Skeletal muscle tissue (tissue), 4 donors: ENCODE measurements around the gene RRAD. TPM values are rescaled to one million over a fixed set of nuclear protein-coding genes. Genes with fewer than 3 reads are reported as not detected.

ENCODE experiments used
- H3K27ac ChIP-seq: one replicate; pipeline ENCODE4 v1.7.0; 2013; ENCODE audit warnings: mild to moderate bottlenecking, low read depth, low read length, inconsistent platforms
- H3K27me3 ChIP-seq, 3 donors: one replicate each; pipeline ENCODE4 v1.7.0; 2013; ENCODE audit warnings: low read length in 3 of 3; ENCODE audit not compliant: control insufficient read depth in 3 of 3, insufficient read depth in 3 of 3
- H3K36me3 ChIP-seq, 3 donors: one replicate each; pipeline ENCODE4 v1.7.0; 2013; ENCODE audit warnings: low read length in 3 of 3; ENCODE audit not compliant: control insufficient read depth in 3 of 3, insufficient read depth in 3 of 3
- H3K4me1 ChIP-seq, 3 donors: one replicate each; pipeline ENCODE4 v1.7.0; 2013; ENCODE audit warnings: low read length in 3 of 3, mild to moderate bottlenecking in 3 of 3; ENCODE audit not compliant: control insufficient read depth in 3 of 3, insufficient read depth in 3 of 3
- H3K4me3 ChIP-seq, 3 donors: one replicate each; pipeline ENCODE4 v1.7.0; 2013; ENCODE audit warnings: low read length in 3 of 3
- H3K9ac ChIP-seq, 3 donors: one replicate each; pipeline ENCODE4 v1.7.0; 2013; ENCODE audit warnings: low read length in 3 of 3, mild to moderate bottlenecking in 3 of 3, moderate library complexity in 2 of 3, low read depth in 1 of 3
- H3K9me3 ChIP-seq, 3 donors: one replicate each; pipeline ENCODE4 v1.7.0; 2013; ENCODE audit warnings: low read length in 3 of 3; ENCODE audit not compliant: control insufficient read depth in 3 of 3
- total RNA-seq: library from RNA; depleted of rRNA; stranded (reverse); fragments of >200 nt; gene quantifications from one replicate; pipeline ENCODE4 v1.2.3, GENCODE V29; 2014
- donor health status: Osteomylitis.

RRAD gene
- total RNA-seq, 1 donor from 2014 or later, result 19.3 TPM

GRCh38 chr16:66904428-66904845 lies 20.9 kb downstream of the RRAD start:
- Histone ChIP-seq H3K4me3 (peak overlapping the region in 2 of 3 donors; percentile 41 to 59), H3K4me1 (peaks cover 70 to 76% (median 73%) of the 10 kb centered on the region in 3 donors), H3K9me3 (no peaks in the 10 kb centered on the region), H3K27me3 (no peaks in the 10 kb centered on the region), H3K36me3 (no peaks in the 10 kb centered on the region), H3K27ac (peak overlapping the region; percentile 93), H3K9ac (peak overlapping the region in 2 of 3 donors; percentile 48 to 84)

GRCh38 chr16:66903544-66904427 lies 21.5 kb downstream of the RRAD start:
- Histone ChIP-seq H3K27me3 (no peaks in the 10 kb centered on the region), H3K9ac (peak overlapping the region; percentile 12 to 84 (median 48)), H3K4me3 (peak overlapping the region in 2 of 3 donors; percentile 13 to 51), H3K4me1 (peaks cover 76 to 82% (median 79%) of the 10 kb centered on the region in 3 donors), H3K36me3 (no peaks in the 10 kb centered on the region), H3K9me3 (no peaks in the 10 kb centered on the region), H3K27ac (peak overlapping the region; percentile 93)

GRCh38 chr16:66902648-66903543 lies 22.4 kb downstream of the RRAD start:
- Histone ChIP-seq H3K4me3 (peak overlapping the region; percentile 7 to 52 (median 32)), H3K36me3 (no peaks in the 10 kb centered on the region), H3K27ac (peak overlapping the region; percentile 93), H3K4me1 (peaks cover 79 to 89% (median 85%) of the 10 kb centered on the region in 3 donors), H3K27me3 (no peaks in the 10 kb centered on the region), H3K9me3 (no peaks in the 10 kb centered on the region), H3K9ac (peak overlapping the region; percentile 28 to 84 (median 36))

- Histone ChIP-seq H3K9me3 (no peaks in the 10 kb centered on the region), H3K36me3 (no peaks in the 10 kb centered on the region), H3K27ac (peak overlapping the region; percentile 93), H3K4me3 (peak overlapping the region in 2 of 3 donors; percentile 2 to 45), H3K27me3 (no peaks in the 10 kb centered on the region), H3K4me1 (peaks cover 72 to 82% (median 77%) of the 10 kb centered on the region in 3 donors), H3K9ac (peak overlapping the region; percentile 54 to 84 (median 66))
Observed at GRCh38 chr16:66901626-66902025, 23.7 kb downstream of the RRAD start.

GRCh38 chr16:66900721-66901441 lies 24.5 kb downstream of the RRAD start:
- Histone ChIP-seq H3K9ac (peak overlapping the region; percentile 54 to 84 (median 66)), H3K27me3 (no peaks in the 10 kb centered on the region), H3K4me3 (peak overlapping the region; percentile 13 to 43 (median 23)), H3K36me3 (no peaks in the 10 kb centered on the region), H3K9me3 (no peaks in the 10 kb centered on the region), H3K4me1 (peaks cover 72 to 79% (median 78%) of the 10 kb centered on the region in 3 donors), H3K27ac (peak overlapping the region; percentile 93)

- H3K36me3 ChIP-seq, result no peaks in the 10 kb centered on the region
- H3K4me1 ChIP-seq, result peaks cover 68 to 79% (median 78%) of the 10 kb centered on the region in 3 donors
- peak overlapping the region; percentile 93 for H3K27ac ChIP-seq
- H3K4me3 ChIP-seq, result peak overlapping the region; percentile 37 to 49 (median 43)
- peak overlapping the region; percentile 64 to 84 (median 77) for H3K9ac ChIP-seq
- no peaks in the 10 kb centered on the region for H3K27me3 ChIP-seq
- no peaks in the 10 kb centered on the region for H3K9me3 ChIP-seq
Observed at GRCh38 chr16:66899945-66900710, 25.2 kb downstream of the RRAD start.

- Histone ChIP-seq H3K36me3 (no peaks in the 10 kb centered on the region), H3K27me3 (no peaks in the 10 kb centered on the region), H3K9me3 (no peaks in the 10 kb centered on the region), H3K27ac (peak overlapping the region; percentile 93), H3K4me1 (peaks cover 61 to 77% (median 73%) of the 10 kb centered on the region in 3 donors), H3K9ac (peak overlapping the region; percentile 13 to 84 (median 64)), H3K4me3 (peak overlapping the region in 2 of 3 donors; percentile 7 to 14)
Observed at GRCh38 chr16:66899310-66899944, 25.9 kb downstream of the RRAD start.

GRCh38 chr16:66898933-66899309 lies 26.4 kb downstream of the RRAD start:
- Histone ChIP-seq H3K27ac (peak overlapping the region; percentile 93), H3K9me3 (no peaks in the 10 kb centered on the region), H3K27me3 (no peaks in the 10 kb centered on the region), H3K9ac (peak overlapping the region in 1 of 3 donors; percentile 84), H3K4me3 (no peak overlapping the region), H3K36me3 (no peaks in the 10 kb centered on the region), H3K4me1 (peaks cover 56 to 72% (median 68%) of the 10 kb centered on the region in 3 donors)
